Tibial artery (tissue), 4 donors: ENCODE data around the gene MAD1L1.

Experiments
- DNase-seq, 2 donors: peaks; one replicate each; pipeline ENCODE4 v3.0.0-alpha.2; 2019
- H3K27ac ChIP-seq, 2 donors: fragments of 200-600 bp; sonication (generic) in 1 of 2; 1 replicate in 1 of 2; 2 replicates in 1 of 2; pipeline ENCODE4 v1.5.1; 2018 to 2019; ENCODE audit warnings: mild to moderate bottlenecking in 1 of 2
- H3K27me3 ChIP-seq, 2 donors: fragments of 200-600 bp; sonication (generic) in 1 of 2; one replicate each; pipeline versions ENCODE4 v1.5.1 to v1.6.0; 2016 to 2019
- H3K36me3 ChIP-seq, 3 donors: fragments of 200-600 bp; sonication (generic) in 2 of 3; one replicate each; pipeline ENCODE4 v1.5.1; 2016 to 2019; ENCODE audit warnings: mild to moderate bottlenecking in 2 of 3
- H3K4me1 ChIP-seq, 4 donors: fragments of 200-600 bp; sonication (generic) in 2 of 4; 1 replicate in 3 of 4; 2 replicates in 1 of 4; pipeline ENCODE4 v1.5.1; 2016 to 2019
- H3K4me3 ChIP-seq, 2 donors: fragments of 200-600 bp; sonication (generic) in 1 of 2; 1 replicate in 1 of 2; 2 replicates in 1 of 2; pipeline ENCODE4 v1.5.1; 2018 to 2019; ENCODE audit warnings: mild to moderate bottlenecking in 2 of 2
- H3K9me3 ChIP-seq, 3 donors: fragments of 200-600 bp; sonication (generic) in 1 of 3; one replicate each; pipeline ENCODE4 v1.5.1; 2016 to 2019
- intact Hi-C: fragments of 100-400 bp; cut with DNase I; formaldehyde crosslinking; loops from one replicate; pipeline ENCODE4 v1.15.0; 2023; ENCODE audit warnings: low total_unique reads
- TF ChIP-seq, protein P1 (sequence below), 2 experiments: fragments of 200-600 bp in 1 of 2; fragments of 450-650 bp in 1 of 2; IDR thresholded peaks; one replicate each; pipeline ENCODE4 v1.5.1; 2017 to 2019; ENCODE audit warnings: antibody characterized with exemption in 2 of 2, mild to moderate bottlenecking in 1 of 2, moderate library complexity in 1 of 2

Gene MAD1L1

DNA sequence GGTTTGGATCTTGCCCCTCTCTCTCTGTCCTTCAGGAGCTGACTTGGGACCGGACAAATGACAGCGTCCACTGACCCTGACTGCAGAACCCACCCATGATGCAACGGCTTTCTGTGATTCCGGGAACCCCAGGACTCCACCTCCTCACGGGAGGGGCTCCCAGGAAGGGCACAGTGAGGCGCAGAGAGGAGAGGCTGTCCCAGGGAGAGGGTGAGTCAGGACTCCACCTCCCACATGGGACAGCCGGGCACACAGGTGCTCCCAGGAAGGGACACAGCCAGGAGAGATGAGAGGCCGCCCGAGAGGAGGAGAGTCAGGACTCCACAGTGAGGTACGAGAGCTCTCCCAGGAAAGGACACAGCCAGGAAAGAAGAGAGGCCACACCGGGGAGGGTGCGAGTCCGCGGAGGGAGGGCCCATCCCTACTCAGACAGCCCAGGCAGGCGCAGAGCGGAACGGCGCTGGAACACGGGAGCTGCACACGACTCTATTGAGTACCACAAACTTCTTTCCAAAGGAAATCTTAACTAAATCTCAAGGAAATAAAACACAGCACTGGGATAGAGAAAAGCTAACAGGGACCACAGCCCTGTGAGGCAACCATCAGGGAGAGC is 162.5 kb downstream of the MAD1L1 start:
- no peak overlapping the region for H3K4me3 ChIP-seq
- TF ChIP-seq, protein P1, sequence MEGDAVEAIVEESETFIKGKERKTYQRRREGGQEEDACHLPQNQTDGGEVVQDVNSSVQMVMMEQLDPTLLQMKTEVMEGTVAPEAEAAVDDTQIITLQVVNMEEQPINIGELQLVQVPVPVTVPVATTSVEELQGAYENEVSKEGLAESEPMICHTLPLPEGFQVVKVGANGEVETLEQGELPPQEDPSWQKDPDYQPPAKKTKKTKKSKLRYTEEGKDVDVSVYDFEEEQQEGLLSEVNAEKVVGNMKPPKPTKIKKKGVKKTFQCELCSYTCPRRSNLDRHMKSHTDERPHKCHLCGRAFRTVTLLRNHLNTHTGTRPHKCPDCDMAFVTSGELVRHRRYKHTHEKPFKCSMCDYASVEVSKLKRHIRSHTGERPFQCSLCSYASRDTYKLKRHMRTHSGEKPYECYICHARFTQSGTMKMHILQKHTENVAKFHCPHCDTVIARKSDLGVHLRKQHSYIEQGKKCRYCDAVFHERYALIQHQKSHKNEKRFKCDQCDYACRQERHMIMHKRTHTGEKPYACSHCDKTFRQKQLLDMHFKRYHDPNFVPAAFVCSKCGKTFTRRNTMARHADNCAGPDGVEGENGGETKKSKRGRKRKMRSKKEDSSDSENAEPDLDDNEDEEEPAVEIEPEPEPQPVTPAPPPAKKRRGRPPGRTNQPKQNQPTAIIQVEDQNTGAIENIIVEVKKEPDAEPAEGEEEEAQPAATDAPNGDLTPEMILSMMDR (IDR thresholded peaks at IDR 0.05), result no peak
- no peaks in the 10 kb centered on the region for H3K9me3 ChIP-seq
- no peak overlapping the region for H3K27ac ChIP-seq
- no peaks in the 10 kb centered on the region for H3K27me3 ChIP-seq
- H3K36me3 ChIP-seq, result peaks cover 0 to 37% (median 13%) of the 10 kb centered on the region in 3 donors
- no peaks in the 10 kb centered on the region for H3K4me1 ChIP-seq
- intact Hi-C loops, result no loop called here
- DNase-seq, result no peak

DNA sequence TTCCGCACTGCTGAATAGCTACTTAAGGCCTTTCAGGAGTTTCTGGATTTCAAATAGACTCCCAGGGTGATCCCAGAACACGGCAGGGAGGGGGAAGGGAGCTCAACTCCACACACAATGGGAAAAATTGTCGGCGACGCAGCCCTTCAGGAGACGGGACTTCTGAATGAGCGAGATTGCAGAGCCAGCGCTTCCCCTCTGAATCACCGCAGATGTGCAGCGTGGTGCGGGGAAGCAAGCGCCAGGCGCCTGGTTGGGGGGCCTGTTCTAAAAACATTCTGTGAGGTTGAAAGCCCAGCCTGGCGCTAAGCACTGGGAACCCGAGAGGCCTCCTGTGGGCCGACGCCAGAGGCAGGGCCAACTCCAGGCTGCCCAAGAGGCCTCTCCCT is 163.3 kb downstream of the MAD1L1 start:
- TF ChIP-seq, protein P1 (IDR thresholded peaks at IDR 0.05), result no peak
- Histone ChIP-seq H3K36me3 (peaks cover 0 to 45% (median 13%) of the 10 kb centered on the region in 3 donors), H3K4me1 (no peaks in the 10 kb centered on the region), H3K27ac (no peak overlapping the region), H3K9me3 (no peaks in the 10 kb centered on the region), H3K27me3 (no peaks in the 10 kb centered on the region), H3K4me3 (no peak overlapping the region)
- intact Hi-C loops, result no loop called here
- DNase-seq, result no peak

DNA sequence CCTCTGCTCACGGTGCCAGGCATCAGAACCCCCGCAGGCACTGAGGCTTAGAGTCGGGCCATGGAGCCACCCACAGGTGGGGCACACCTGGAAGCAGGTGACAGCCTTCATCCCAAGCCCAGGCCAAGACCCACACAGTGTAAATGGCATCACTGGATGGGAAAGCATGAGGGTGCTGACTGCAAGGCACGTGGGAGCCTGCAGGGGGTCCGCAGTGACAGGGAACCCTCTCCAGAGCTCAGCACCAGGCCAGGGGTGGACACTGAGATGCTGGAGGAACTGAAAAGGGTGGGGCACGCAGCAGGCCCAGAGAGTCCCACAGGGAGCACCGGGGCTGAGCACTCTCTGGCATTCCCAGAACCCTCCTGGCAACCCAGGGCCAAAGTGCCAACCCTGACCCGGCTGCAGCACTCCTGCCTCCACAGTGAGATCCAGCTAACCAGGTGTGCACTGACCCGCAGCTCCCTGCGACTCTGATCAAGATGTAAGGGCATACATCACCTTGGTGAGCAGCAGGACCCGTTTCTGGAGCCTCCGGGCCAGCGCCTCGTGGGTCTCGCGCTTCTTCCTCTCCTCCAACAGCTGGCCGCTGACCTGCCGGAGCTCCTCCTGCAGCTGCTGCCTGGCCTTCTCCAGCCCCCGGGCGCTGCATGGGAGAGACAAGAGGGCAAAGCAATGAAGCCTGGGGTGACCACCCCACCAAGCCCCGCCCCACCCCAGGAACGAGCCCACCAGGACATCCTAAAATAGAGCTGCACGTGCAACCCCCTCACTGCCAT is 163.9 kb downstream of the MAD1L1 start:
- no peaks in the 10 kb centered on the region for H3K4me1 ChIP-seq
- no peak overlapping the region for H3K27ac ChIP-seq
- no peak overlapping the region for H3K4me3 ChIP-seq
- no peak for DNase-seq
- peaks cover 0 to 49% (median 13%) of the 10 kb centered on the region in 3 donors for H3K36me3 ChIP-seq
- no peaks in the 10 kb centered on the region for H3K9me3 ChIP-seq
- intact Hi-C loops, result no loop called here
- no peaks in the 10 kb centered on the region for H3K27me3 ChIP-seq
- TF ChIP-seq, protein P1 (IDR thresholded peaks at IDR 0.05), result no peak

DNA sequence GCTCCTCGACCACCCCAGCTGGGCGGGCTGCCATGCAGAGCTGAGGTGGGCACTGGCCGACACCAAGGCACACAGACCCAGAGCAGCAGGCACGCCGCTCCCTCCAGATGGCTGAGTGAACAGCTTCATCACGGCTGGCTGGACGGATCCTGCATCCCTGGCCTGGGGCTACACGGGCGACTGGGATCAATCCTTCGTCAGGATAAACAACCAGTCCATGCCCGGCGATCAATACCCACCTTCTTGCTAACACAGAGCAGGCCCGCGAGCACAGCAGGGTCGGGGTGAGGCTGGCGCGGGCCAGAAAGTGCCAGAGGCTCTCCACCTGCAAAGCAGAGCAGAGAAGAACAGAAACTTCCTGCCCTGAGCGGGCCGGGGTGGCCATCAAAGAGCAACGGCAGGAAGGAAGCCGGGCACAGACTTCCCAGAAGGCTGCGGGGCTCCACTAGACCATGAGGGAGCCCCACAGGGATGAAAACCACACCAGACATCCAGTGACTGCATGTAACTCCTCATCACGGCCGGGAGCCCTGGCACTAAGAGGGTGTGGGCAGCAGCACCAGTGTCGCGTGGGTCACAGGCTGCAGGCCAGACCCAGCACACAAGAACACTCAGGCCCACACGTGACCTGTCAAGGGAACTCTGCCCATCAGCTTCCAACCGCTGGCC is 166.4 kb downstream of the MAD1L1 start:
- DNase-seq, result no peak
- intact Hi-C loops, result no loop called here
- H3K4me1 ChIP-seq, result no peaks in the 10 kb centered on the region
- H3K36me3 ChIP-seq, result peaks cover 0 to 59% (median 13%) of the 10 kb centered on the region in 3 donors
- no peak overlapping the region for H3K4me3 ChIP-seq
- H3K27me3 ChIP-seq, result no peaks in the 10 kb centered on the region
- no peak overlapping the region for H3K27ac ChIP-seq
- TF ChIP-seq, protein P1 (IDR thresholded peaks at IDR 0.05), result no peak
- H3K9me3 ChIP-seq, result no peaks in the 10 kb centered on the region

DNA sequence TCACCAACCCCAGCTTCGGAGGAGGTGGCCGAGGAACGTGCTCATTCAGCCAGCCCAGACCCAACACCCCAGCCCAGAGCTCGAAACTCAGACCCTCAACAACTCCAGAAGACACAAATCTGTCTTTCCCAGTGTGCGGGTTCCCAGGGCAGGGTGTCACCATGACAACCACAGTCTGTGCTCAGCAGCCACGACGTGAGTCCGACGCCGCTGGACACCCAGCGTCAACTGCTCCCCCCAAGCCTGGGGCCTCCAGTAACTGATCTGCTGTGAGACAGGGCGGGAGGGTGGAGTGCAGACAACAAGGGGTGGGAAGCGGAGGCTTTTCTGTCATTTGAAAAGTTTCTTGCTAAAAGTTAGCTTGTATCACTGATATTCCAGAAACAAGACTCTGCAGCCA is 167.2 kb downstream of the MAD1L1 start:
- H3K4me1 ChIP-seq, result no peaks in the 10 kb centered on the region
- no peaks in the 10 kb centered on the region for H3K9me3 ChIP-seq
- no peak overlapping the region for H3K27ac ChIP-seq
- peaks cover 0 to 59% (median 13%) of the 10 kb centered on the region in 3 donors for H3K36me3 ChIP-seq
- TF ChIP-seq, protein P1 (IDR thresholded peaks at IDR 0.05), result no peak
- no peak overlapping the region for H3K4me3 ChIP-seq
- no peaks in the 10 kb centered on the region for H3K27me3 ChIP-seq
- intact Hi-C loops, result no loop called here
- DNase-seq, result no peak
